T-helper 2 cell treated with Interferon-gamma antibody and Interleukin-4, amounts not matched to agents 100 ng/mL and 5 ng/mL, for 36 hours (primary cell): ENCODE data around the gene EIF1. TPM values are rescaled to one million over a fixed set of nuclear protein-coding genes. Genes with fewer than 3 reads are reported as not detected.
"Not testable (repeated sequence)": the region's sequence is repeated elsewhere in the genome, so short reads cannot be mapped to it uniquely, and the experiment has no call there.

Experiments
- intact Hi-C: fragments of 100-400 bp; cut with micrococcal nuclease; formaldehyde crosslinking; loops from one replicate; pipeline ENCODE4 v1.15.1; 2023
- total RNA-seq: library from RNA; stranded (reverse); gene quantifications from 2 replicates; pipeline ENCODE4 v1.2.3, GENCODE V29; 2022

The EIF1 gene
- total RNA-seq, 1 donor from 2014 or later = 751 TPM

DNA sequence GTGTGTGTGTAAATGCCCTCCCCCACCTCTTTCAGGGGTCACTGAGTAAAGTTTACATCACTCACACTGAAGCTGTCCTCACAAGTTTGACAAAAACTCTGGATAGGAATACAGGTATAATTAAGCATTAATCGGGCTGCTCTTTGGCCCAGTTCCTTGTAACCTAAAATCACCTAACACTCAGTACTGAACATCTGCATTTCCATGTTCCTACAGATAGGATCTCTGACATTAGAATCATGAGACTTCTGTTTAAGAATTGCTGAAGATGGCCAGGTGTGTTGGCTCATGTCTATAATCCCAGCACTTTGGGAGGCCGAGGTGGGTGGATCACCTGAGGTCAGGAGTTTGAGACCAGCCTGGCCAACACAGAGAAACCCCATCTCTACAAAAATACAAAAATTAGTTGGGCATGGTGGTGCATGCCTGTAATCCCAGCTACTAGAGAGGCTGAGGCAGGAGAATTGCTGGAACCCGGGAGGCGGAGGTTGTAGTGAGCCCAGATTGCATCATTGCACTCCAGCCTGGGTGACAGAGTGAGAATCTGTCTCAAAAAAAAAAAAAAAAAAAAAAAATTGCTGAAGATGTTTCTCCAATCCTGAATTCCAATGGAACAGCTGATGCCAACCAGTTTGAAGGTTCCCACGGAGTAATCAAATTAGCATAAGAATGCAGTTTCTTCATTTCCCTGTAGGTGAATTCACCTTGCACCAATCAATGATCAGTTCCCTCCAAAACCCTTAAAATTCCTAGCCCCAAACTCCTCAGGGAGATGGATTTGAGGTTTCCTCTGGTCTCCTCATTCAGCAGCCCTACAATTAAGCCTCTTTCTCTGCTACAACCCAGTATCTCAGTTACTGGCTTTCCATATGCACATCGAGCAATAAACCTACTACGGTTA is 13.3 kb upstream of the EIF1 start:
- intact Hi-C loops = not testable (repeated sequence)

DNA sequence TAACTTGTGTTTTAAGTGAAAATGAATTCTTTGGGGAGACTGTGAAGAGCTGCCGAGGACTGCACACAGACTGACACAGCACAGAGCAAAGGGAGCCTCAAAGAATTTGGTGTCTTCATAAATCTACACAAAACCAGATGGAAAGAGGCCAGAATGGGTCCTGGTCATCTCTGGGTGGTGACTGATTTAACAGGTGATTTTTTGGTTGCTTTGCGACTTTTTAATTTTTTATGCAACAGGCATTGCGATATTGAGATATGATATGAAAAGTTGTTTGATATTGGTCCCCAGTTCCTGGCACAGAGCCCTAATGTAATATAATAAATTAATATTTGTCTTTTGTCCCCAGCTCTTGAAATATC is 12.6 kb upstream of the EIF1 start:
- intact Hi-C loops = no loop called here

DNA sequence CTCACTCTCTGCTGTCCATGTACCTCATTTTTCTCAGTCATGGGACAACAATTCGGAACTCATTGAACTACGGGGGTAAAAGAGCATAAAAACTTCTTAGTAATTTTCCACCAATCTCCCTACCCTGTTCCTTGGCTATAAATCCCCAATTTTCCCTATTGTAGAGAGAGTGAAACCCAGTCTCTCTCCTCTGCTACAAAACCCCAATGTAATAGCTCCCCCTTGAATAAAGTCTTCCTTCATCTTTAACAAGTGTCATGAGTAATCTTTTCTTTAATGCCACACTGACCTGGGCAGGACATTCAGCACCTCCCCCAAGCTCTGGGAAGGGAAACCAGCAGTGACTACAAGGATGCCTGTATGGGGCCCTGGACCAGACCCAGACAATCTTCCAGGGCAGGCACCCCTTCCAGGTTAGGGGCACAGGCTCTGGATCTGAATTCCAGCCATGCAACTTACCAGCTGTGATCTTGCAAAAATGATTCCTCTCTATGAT is 10.2 kb upstream of the EIF1 start:
- intact Hi-C loops = no loop called here

DNA sequence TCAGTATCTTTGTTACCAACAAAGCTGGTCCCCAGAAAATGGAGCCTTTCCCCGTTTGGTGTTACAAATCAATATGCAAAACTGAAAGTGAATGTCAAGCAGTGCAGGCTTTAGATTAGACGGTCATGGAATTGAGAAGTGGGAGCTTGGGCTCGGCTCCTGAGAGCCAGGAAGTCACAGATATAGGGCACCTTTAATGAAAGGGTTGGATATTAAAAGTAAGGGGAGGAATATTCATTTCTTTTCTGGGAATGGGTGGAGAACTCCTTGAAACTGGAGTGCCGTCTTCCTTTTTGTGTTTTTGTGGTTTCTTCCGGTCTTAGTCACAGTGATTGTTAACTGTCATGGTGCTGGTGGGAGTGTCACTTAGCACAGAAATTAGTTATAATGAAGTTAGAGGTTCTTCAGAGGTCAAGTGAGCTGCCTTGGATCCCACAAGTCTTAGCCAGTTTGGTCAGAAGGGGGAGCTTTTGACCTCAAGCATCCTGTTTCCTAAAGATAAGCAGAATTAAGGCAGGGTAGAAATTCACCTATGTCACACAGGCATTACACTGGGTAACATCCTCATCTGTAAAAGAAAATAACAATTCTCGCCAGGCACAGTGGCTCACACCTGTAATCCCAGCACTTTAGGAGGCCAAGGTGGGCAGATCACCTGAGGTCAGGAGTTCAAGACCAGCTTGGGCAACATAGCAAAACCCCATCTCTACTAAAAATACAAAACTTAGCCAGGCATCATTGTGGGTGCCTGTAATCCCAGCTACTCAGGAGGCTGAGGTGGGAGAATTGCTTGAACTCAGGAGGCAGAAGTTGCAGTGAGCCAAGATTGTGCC is 9.6 kb upstream of the EIF1 start:
- intact Hi-C loops = loop anchor here (1.0 kb wide), 2 partner anchors 9 to 12 kb away; partner anchors contain the start of gene EIF1

DNA sequence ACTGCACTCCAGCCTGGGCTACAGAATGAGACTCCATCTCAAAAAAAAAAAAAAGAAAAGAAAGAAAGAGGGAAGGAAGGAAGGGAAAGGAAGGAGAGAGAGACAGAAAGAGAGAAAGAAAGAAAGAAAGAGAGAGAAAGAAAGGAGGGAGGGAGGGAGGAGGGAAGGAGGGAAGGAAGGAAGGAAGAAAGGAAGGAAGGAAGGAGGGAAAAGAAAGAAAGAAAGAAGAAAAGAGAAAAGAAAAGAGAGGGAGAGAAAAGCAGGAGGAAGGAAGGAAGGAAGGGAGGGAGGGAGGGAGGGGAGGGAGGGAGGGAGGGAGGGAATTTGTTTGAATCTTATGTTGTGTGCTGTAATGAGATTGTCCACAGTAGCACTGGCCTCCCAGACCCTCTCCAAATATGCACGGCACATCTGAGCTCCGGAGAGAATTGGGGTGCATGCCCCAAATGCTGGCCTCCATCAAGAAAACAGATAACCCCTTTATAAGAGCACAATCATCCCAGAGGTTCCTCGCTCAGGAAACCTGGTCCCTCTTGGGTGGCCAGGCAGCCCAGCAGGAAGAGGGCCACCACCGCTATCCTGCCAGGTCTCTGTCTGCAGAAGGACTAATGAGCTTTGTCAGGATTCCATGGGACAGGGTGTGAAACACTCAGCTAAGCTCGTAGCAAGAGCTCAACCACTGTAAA is 8.8 kb upstream of the EIF1 start:
- intact Hi-C loops = loop anchor here (1.0 kb wide), 2 partner anchors 8 to 13 kb away; partner anchors contain the start of gene EIF1

DNA sequence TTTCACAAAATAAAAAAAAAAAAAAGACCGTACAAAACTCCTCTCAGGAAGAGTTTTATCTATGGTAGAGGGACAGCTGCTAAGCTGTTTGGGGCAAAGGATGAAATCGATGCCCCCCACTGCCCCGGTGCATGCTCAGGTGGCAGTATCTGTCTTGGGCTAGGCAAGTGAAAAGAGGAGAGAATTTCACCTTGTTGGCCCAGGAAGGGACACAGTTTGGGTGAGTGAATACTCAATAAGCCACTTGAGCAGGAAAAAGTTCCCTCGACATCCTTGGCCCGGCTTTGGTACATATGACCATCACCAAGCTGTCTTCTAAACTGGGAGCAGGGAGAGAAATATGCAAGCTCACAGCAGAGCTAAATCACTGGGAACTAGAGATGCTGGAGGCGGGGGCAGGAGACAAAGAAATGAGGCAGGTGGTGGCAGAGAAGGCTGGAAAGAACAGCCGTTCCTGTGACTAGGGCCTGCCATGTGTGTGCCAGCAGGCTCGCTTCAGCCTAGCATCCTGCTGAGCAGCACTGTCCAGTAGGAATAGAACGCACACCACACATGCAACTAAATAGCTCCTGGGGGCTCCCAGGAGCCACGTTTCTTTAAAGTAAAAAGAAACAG is 8.2 kb upstream of the EIF1 start:
- intact Hi-C loops = no loop called here

DNA sequence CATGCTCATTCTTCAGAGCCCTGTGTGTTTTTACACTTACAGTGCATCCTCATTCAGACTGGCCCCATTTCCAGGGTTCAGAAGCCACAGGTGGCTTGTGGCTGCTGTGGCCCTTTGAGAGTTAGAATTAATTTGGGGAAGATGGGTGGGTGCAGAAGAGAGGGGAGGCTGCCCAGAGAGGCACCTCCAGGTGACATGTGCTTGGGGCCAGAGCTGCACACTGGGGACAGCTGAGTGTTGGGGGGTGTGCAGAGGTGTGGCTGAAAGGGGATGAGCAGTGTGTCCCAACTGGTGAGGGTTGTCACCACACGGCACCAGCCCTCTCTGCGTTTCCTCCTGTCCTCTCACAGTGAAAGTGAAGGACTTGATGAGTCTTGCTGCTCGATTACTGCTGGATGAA is 6.9 kb upstream of the EIF1 start:
- intact Hi-C loops = no loop called here

DNA sequence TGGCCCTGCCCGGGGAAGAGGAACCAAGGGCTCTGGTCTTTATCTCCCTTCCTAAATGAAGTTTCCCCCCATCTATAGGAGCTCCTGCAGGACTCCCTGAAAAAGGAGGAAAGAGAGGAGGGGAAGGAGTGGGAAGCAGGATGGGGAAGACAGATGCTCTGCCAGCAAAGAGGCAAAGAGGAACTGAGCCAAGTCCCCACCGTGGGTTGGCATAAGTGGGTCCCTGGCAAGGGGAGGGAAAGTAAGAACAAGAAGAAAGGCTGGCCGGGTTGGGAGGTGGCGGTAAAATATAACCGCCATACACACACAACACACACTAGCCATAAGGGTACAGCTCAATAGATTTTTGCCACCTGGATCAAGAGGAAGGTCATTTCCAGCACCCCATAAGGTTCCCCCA is 6.1 kb upstream of the EIF1 start:
- intact Hi-C loops = no loop called here

DNA sequence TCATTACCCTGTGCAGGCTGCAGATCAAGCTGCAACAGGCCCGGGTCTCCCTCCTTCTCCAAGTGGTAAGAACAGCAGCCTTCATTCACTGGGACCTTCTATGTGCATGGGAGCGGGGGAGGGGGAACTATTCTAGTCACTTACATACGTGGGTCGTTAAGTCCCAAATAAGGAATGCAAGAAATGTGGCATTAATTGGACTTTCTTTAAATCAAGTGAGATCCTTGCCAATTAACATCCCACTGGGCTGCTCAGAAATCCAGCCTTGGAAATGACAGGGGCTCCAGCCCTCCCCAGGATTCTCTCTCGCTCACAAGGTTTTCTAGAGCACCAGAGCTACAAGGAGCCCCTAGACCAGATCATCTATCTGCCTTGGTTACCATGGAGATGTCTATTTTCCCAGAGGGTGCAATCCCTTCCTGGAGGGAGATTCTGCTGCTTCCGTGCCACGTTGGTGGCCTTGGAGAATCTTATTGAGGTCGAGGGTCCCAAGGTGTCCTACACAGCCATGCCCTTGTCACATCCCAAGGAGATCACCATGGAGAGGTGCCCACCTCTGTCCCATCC is 5.2 kb upstream of the EIF1 start:
- intact Hi-C loops = no loop called here

DNA sequence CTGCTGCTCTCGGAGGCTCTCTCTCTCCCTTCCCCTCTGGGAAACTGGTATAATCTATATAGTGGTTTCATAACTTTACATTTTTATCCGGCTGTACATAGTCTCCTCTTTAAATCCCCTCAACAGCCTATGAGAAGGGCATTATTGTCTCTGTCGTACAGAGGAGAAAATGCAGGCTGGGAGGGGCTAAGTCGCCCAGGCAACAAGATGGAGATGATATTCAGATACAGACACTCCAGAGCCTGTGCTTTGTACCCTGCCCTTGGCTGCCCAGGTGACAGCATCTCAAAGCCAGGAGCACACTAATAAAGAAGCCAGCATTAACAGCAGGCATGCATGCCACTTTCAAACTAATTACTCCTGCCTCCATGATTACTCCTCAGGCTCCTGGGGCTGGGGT is 4.7 kb upstream of the EIF1 start:
- intact Hi-C loops = no loop called here

DNA sequence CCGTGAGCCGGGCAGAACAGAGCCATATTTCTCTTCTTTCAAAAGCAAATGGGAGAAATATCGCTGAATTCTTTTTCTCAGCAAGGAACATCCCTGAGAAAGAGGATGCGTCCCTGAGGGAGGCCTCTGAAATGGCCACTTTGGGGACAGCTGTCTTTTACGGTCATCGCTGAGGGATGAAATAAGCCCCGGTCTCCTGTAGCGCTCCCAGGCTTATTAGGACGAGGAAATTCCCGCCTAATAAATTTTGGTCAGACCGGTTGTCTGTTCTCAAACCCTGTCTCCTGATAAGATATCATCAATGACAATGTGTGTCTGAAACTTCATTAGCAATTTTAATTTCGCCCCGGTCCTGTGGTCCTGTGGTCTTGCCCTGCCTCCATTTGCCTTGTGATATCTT is 2.9 kb upstream of the EIF1 start:
- intact Hi-C loops = not testable (repeated sequence)

DNA sequence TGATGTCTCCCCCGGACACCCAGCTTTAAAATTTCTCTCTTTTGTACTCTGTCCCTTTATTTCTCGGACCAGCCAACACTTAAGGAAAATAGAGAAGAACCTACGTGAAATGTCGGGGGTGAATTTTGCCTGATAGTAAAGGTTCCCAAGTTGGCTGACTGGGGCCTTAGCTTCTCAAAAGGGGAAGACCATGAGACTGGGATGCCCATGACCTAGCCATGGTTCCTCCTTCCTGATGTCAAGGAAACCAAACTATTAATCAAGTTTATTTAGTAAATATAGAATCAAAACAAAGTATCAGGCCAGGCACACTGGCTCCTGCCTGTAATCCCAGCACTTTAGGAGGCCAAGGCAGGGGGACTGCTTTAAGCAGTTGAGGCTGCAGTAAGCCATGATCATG is 2.4 kb upstream of the EIF1 start:
- intact Hi-C loops = no loop called here

DNA sequence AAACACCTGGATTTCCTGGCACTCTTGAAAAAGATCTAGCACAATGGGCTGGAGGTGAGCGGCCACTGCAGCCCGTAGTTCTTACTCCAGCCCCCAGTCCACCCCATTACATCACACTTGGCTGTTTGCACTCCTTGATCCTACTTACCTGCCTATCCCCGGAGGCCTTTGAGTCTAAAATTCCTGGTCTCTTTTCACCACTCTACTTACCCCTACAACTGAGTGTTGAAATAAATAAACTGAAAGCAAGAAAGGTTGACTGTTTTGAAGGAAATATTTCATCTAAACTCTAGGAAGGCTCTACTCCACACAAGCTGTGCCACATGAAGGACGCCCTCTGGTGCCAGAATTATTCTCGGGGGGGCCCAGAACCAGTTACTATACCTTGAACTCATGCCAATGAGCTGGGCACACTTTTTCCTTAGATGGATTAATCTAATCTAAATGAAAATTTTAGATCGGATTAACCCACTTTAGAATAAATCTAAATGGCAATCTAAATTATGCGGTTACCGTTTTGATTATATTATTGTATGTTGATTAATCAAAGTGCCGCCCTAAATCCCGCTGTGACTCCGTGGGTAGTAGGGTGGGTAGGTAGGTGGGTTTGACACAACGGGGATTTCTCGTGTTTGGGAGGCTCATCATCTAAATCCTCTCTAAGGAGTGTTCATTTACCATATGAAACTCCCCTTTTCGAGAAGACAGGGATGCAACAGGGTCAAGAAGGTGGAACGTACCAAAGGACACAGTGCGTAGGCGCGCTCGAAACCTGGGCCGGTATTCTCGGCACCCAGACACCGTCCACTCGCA is 651 bp upstream of the EIF1 start:
- intact Hi-C loops = loop anchor here (1.0 kb wide), 1 partner anchor 9 kb away; no protein-coding TSS in a partner anchor

DNA sequence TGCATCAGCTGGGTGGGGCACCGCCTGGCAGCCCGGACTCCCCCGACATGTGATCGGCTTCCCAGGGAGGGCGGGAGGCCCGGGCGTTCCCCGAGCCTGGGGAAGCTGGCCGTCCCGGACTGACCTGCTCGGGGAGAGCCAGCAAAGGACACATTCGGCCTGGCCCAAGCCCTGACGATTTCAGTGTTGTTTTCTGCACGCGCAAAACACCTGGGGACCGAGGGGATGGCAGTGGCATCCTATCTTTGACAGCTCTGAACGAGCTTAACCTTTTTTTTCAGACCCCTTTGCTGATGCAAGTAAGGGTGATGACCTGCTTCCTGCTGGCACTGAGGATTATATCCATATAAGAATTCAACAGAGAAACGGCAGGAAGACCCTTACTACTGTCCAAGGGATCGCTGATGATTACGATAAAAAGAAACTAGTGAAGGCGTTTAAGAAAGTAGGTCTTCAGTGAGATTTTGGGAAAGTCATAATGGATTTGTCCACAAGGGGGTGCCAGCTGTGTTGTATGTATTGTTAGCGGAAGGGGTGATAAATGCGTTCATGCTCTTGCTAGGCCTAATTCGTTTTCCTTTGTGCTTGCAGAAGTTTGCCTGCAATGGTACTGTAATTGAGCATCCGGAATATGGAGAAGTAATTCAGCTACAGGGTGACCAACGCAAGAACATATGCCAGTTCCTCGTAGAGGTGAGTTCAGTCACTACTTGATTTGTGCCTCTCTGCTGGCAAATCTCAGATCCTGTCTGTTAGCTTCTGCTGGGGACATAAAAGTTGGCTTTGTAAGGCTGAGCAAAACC is 1.0 kb downstream of the EIF1 start:
- intact Hi-C loops = loop anchor here (1.0 kb wide), 1 partner anchor 23 kb away; no protein-coding TSS in a partner anchor

DNA sequence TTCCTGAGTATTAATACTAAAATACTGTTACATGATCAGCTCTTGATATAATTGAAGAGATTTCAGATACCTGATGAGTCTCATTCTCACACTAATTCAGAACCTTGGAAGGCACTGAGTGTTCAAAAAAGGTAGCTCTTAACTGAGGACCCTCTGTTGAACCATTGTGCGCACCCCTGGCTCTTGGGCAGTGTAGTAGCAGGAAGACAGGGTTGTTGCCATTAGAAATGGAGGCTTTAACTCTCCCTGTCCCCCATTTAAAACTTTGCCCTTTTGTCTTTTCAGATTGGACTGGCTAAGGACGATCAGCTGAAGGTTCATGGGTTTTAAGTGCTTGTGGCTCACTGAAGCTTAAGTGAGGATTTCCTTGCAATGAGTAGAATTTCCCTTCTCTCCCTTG is 1.8 kb downstream of the EIF1 start:
- intact Hi-C loops = no loop called here

DNA sequence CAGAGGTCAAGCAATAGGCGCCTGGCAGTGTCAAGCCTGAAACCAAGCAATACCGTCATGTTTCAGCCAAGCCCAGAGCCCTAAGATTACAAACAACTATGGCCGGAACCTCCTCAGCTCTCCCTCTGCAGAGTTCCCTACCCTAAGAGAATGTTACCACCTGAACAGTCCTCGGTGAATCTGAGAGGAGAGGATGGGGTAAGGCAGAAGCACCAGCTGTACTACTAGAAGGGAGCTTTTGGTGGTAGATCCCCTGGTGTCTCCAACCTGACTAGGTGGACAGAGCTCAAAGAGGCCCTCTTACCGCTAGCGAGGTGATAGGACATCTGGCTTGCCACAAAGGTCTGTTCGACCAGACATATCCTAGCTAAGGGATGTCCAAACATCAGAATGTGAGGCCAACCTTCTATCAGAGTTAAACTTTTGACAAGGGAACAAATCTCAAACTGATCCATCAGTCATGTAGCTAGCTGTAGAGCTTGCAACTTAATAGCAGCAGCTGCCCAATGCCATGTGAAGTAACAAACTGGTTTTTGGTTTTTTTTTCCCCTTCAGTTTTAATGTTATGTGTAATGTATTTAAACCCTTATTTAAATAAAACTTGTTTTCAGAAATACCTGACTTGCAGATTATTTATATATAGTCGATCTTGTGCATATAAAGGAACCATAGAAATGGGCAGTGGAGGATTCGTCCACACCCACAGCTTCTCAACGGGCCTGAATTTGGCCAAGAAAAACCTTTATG is 2.5 kb downstream of the EIF1 start:
- intact Hi-C loops = no loop called here

DNA sequence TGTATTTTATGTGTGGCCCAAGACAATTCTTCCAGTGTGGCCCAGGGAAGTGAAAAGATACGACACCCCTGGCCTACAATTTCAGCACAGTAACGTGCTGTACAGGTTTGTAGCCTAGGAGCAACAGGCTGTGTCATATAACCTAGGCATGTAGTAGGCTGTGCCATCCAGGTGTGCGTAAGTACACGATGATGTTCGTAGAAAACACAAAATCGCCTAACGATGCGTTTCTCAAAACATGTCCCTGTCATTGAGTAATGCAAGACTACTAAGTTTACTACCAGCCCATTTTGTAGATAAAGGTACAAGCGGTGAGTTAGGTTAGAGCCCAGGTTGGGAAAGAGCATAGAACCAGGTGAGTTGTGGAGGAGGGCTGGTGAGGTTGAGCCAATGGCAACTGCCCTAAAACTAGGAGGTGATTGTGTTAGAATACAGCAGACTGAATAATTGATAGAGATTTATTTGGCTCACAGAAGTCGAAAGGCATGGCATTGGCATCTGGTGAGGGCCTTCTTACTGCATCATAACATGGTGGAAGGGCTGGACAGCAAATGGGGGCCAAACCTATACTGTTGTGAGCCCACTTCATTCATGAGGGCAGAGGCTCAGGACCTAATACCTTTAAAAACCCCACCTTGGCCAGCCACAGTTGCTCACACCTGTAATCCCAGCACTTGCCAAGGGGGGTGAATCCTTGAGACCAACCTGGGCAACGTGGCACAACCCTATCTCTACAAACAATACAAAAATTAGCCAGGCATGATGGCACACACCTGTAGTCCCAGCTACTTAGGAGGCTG is 4.2 kb downstream of the EIF1 start:
- intact Hi-C loops = no loop called here
